HepG2 (cell line): ENCODE measurements around the gene CCDC69. TPM values are rescaled to one million over a fixed set of nuclear protein-coding genes. Genes with fewer than 3 reads are reported as not detected.

Source experiments
- ATAC-seq: fragments of 200-7000 bp; cut with Tn5 transposase; 3 replicates; pipeline ENCODE4 v1.9.1; 2020; ENCODE audit warnings: mild to moderate bottlenecking, moderate library complexity
- BruUV-seq: library from RNA; stranded (reverse); fragments of 400-500 nt; replicated peaks from 2 replicates; lab custom pipeline; 2021; lab: Mats Ljungman, UMichigan
- CTCF ChIA-PET: fragments of 300-600 bp; formaldehyde crosslinking; extraction: SDS; loops from one replicate; lab custom pipeline; 2021; ENCODE audit warnings: low total read pairs, inconsistent platforms, low intra/inter-chr PET ratio; lab: Yijun Ruan, JAX
- POLR2A ChIA-PET: fragments of 350-600 bp; sonication (Branson Sonifier 250); formaldehyde crosslinking; loops from one replicate; lab custom pipeline; 2020; ENCODE audit warnings: antibody characterized with exemption, inconsistent platforms; lab: Yijun Ruan, JAX
- DNase-seq: peaks from one replicate; pipeline ENCODE4 v3.0.0-alpha.2; 2015; ENCODE audit warnings: low spot score
- FAIRE-seq: peaks from 3 replicates; lab custom pipeline; 2011; peaks lifted over from hg19 to GRCh38; lab: Jason Lieb, UNC
- H2AFZ ChIP-seq: one replicate; pipeline ENCODE4 v1.6.1; 2011; ENCODE audit warnings: low read length, inconsistent platforms
- H3K27ac ChIP-seq: fragments of 300-600 bp; 3 replicates; pipeline ENCODE4 v1.8.0; 2011; ENCODE audit warnings: mixed run types, mild to moderate bottlenecking, mixed read lengths, low read length, inconsistent platforms; ENCODE audit not compliant: insufficient read depth; ENCODE audit errors: extremely low read length
- H3K27me3 ChIP-seq, 2 experiments: fragments of 200-600 bp in 1 of 2; 2 replicates in 1 of 2; 3 replicates in 1 of 2; pipeline versions ENCODE4 v1.6.0 to v1.8.0; 2011; ENCODE audit warnings: low read length in 2 of 2, mild to moderate bottlenecking in 2 of 2, moderate library complexity in 2 of 2, inconsistent platforms in 1 of 2; ENCODE audit not compliant: insufficient read depth in 2 of 2, control insufficient read depth in 1 of 2
- H3K36me3 ChIP-seq, 2 experiments: fragments of 200-600 bp in 1 of 2; replicated peaks in 1 of 2; 2 replicates in 1 of 2; 3 replicates in 1 of 2; pipeline versions ENCODE4 v1.5.1 to v1.8.0; 2011; ENCODE audit warnings: low read length in 2 of 2, inconsistent platforms in 1 of 2; ENCODE audit not compliant: insufficient read depth in 2 of 2, control insufficient read depth in 1 of 2
- H3K4me1 ChIP-seq: 2 replicates; pipeline ENCODE4 v1.5.1; 2012; ENCODE audit warnings: low read length, inconsistent platforms; ENCODE audit not compliant: insufficient read depth
- H3K4me2 ChIP-seq: 2 replicates; pipeline ENCODE4 v1.6.0; 2011; ENCODE audit warnings: low read depth, low read length, inconsistent platforms
- H3K4me3 ChIP-seq, 3 experiments: fragments of 200-600 bp in 1 of 3; sonication (generic), shearing (Covaris generic) in 1 of 3; replicated peaks in 1 of 3; 2 replicates each; pipeline ENCODE4 v1.5.1; 2011 to 2016; ENCODE audit warnings: low read length in 3 of 3, inconsistent platforms in 2 of 3, low read depth in 2 of 3, mild to moderate bottlenecking in 2 of 3, control low read depth in 1 of 3, mixed read lengths in 1 of 3; ENCODE audit not compliant: insufficient read depth in 1 of 3
- H3K79me2 ChIP-seq: one replicate; pipeline ENCODE4 v1.6.1; 2011; ENCODE audit warnings: low read length, inconsistent platforms; ENCODE audit not compliant: insufficient read depth
- H3K9ac ChIP-seq: 2 replicates; pipeline ENCODE4 v1.6.0; 2011; ENCODE audit warnings: mild to moderate bottlenecking, low read depth, low read length, inconsistent platforms; ENCODE audit not compliant: insufficient read depth
- H3K9me3 ChIP-seq: 2 replicates; pipeline ENCODE4 v1.5.1; 2012; ENCODE audit warnings: mild to moderate bottlenecking, low read length
- H4K20me1 ChIP-seq: 2 replicates; pipeline ENCODE4 v1.6.0; 2011; ENCODE audit warnings: inconsistent platforms, mild to moderate bottlenecking, low read length, moderate library complexity; ENCODE audit not compliant: insufficient read depth
- CCAR2 ChIP-seq: fragments of 200-400 bp; formaldehyde crosslinking; optimal IDR thresholded peaks from 2 replicates; pipeline ENCODE3; 2018; ENCODE audit warnings: low read depth, mild to moderate bottlenecking, low read length, moderate library complexity
- DPF2 ChIP-seq: sonication (generic); formaldehyde crosslinking; IDR thresholded peaks from 2 replicates; pipeline ENCODE4 v1.4.0; 2020; ENCODE audit warnings: mild to moderate bottlenecking, low read depth, missing genetic modification reagents, borderline replicate concordance
- ELF1 ChIP-seq: sonication (generic); formaldehyde crosslinking; IDR thresholded peaks from 2 replicates; pipeline ENCODE4 v1.4.0; 2020; ENCODE audit warnings: missing genetic modification reagents
- IKZF1 ChIP-seq: fragments of 450-650 bp; IDR thresholded peaks from 2 replicates; pipeline ENCODE4 v1.7.1; 2016
- RFXANK ChIP-seq: IDR thresholded peaks from 2 replicates; pipeline ENCODE4 v1.6.1; 2016
- SMARCE1 ChIP-seq: fragments of 450-650 bp; IDR thresholded peaks from 2 replicates; pipeline ENCODE4 v1.6.1; 2017; ENCODE audit warnings: borderline replicate concordance
- TBL1XR1 ChIP-seq: fragments of 150-350 bp; IDR thresholded peaks from 2 replicates; pipeline ENCODE4 v1.6.1; 2014; ENCODE audit warnings: borderline replicate concordance, low read length; ENCODE audit not compliant: partially characterized antibody
- TP53 ChIP-seq: sonication (generic); formaldehyde crosslinking; conservative IDR thresholded peaks from 2 replicates; pipeline ENCODE4 v1.4.0; 2020; ENCODE audit warnings: missing genetic modification reagents
- ZBTB20 ChIP-seq: sonication (generic); formaldehyde crosslinking; IDR thresholded peaks from 2 replicates; pipeline ENCODE4 v1.8.1; 2023; ENCODE audit warnings: missing genetic modification reagents, low read depth, mild to moderate bottlenecking, borderline replicate concordance
- ZNF468 ChIP-seq: sonication (generic); formaldehyde crosslinking; IDR thresholded peaks from 2 replicates; pipeline ENCODE4 v1.8.0; 2022; ENCODE audit warnings: mild to moderate bottlenecking, moderate library complexity, missing genetic modification reagents
- ZNF546 ChIP-seq: sonication (generic); formaldehyde crosslinking; conservative IDR thresholded peaks from 2 replicates; pipeline ENCODE4 v1.8.1; 2023; ENCODE audit warnings: mild to moderate bottlenecking, missing genetic modification reagents
- ZSCAN9 ChIP-seq: IDR thresholded peaks from 2 replicates; pipeline ENCODE4 v1.6.1; 2016; ENCODE audit warnings: borderline replicate concordance
- WGBS: methylation state at CpG from one replicate; pipeline ENCODE4 v1.1.6; 2017; ENCODE audit warnings: low lambda C conversion rate; 5-methylcytosine and 5-hydroxymethylcytosine counted together
- in situ Hi-C: cut with HindIII; loops from 2 replicates; pipeline ENCODE4 v1.10.0; 2017; ENCODE audit warnings: low pct_unique_long_range_greater_than_20kb; ENCODE audit not compliant: extremely low pct_ligation_motif_present
- intact Hi-C: fragments of 100-400 bp; cut with micrococcal nuclease; formaldehyde crosslinking; loops from one replicate; pipeline ENCODE4 v1.10.0; 2022; ENCODE audit not compliant: unreplicated experiment
- polyA plus RNA-seq, 8 experiments: library from polyadenylated mRNA; depleted of rRNA in 3 of 8; stranded (reverse) in 7 of 8; unstranded in 1 of 8; fragments of >200 nt; fragmentation: Illumina TruSeq in 4 of 8; extraction: Trizol in 4 of 8; gene quantifications; 2 replicates each; pipeline versions ENCODE4 v1.2.1 to v1.2.3, GENCODE V29; 2011 to 2016; ENCODE audit warnings: low read depth in 4 of 8, missing spikeins in 1 of 8, mixed read lengths in 1 of 8; ENCODE audit not compliant: insufficient read depth in 1 of 8
- total RNA-seq, 5 experiments: library from RNA; depleted of rRNA; stranded (reverse); fragments of >200 nt; fragmentation: Illumina TruSeq; extraction: Trizol; gene quantifications; 2 replicates each; pipeline ENCODE4 v1.2.3, GENCODE V29; 2016; ENCODE audit warnings: low read depth in 1 of 5
- TF ChIP-seq, protein P1 (sequence below): sonication (generic); formaldehyde crosslinking; IDR thresholded peaks from 2 replicates; pipeline ENCODE4 v1.8.0; 2022; ENCODE audit warnings: low read depth, missing genetic modification reagents
- TF ChIP-seq, protein P2 (sequence below): sonication (generic); formaldehyde crosslinking; IDR thresholded peaks from 2 replicates; pipeline ENCODE4 v1.4.0; 2020; ENCODE audit warnings: mild to moderate bottlenecking, missing genetic modification reagents, borderline replicate concordance

CCDC69 gene
- total and polyA plus RNA-seq, 2 of the 13 experiments (the other 11 are each of a cell fraction or from before 2014, with no cell fraction given): 12.2 to 45.2 TPM

DNA sequence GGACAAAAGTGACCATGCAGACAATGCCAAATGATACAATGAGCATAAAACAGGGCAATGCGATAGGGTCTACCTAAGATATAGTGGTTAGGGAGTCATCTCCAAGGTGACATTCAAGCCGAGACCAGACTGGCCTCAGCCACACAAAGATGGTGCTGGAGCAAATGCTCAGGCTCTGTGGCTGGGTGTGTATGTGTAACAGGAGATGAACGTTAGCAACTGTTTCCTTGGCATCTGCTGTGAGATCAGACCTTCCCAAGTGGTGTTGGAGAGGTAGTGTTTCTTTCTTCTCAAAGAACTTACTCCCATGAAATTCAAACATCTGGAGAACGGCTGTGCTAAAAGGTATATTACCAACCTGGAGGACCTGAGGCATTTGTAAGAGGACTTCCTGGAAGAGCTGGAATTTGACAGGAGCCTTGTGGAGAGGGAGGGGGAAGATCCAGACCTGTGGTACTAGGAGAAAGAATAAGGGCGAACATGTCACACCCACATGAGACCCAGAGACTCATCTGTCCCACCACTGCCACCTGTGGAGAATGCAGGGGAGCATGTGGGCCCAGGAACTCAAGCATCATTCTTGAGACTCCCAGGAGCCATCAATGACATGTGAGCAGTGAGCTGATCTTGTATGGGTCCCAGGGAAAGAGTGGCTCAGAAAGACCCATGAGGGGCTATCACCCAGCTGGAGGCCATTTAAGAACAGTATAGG lies 45.0 kb downstream of the CCDC69 start:
- TF ChIP-seq ZNF468 (CRISPR knock-in tag) (no peak), ZNF546 (CRISPR knock-in tag) (no peak), ZBTB20 (no peak), TP53 (CRISPR knock-in tag) (no peak), IKZF1 (no peak), DPF2 (CRISPR knock-in tag) (no peak), ELF1 (CRISPR knock-in tag) (no peak), SMARCE1 (no peak), RFXANK (no peak), ZSCAN9 (CRISPR knock-in tag) (no peak), CCAR2 (no peak), TBL1XR1 (no peak)
- TF ChIP-seq, protein P1, sequence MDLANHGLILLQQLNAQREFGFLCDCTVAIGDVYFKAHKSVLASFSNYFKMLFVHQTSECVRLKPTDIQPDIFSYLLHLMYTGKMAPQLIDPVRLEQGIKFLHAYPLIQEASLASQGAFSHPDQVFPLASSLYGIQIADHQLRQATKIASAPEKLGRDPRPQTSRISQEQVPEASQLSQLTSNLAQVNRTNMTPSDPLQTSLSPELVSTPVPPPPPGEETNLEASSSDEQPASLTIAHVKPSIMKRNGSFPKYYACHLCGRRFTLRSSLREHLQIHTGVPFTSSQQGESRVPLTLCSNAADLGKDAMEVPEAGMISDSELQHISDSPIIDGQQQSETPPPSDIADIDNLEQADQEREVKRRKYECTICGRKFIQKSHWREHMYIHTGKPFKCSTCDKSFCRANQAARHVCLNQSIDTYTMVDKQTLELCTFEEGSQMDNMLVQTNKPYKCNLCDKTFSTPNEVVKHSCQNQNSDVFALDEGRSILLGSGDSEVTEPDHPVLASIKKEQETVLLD (CRISPR knock-in tag): no peak
- TF ChIP-seq, protein P2, sequence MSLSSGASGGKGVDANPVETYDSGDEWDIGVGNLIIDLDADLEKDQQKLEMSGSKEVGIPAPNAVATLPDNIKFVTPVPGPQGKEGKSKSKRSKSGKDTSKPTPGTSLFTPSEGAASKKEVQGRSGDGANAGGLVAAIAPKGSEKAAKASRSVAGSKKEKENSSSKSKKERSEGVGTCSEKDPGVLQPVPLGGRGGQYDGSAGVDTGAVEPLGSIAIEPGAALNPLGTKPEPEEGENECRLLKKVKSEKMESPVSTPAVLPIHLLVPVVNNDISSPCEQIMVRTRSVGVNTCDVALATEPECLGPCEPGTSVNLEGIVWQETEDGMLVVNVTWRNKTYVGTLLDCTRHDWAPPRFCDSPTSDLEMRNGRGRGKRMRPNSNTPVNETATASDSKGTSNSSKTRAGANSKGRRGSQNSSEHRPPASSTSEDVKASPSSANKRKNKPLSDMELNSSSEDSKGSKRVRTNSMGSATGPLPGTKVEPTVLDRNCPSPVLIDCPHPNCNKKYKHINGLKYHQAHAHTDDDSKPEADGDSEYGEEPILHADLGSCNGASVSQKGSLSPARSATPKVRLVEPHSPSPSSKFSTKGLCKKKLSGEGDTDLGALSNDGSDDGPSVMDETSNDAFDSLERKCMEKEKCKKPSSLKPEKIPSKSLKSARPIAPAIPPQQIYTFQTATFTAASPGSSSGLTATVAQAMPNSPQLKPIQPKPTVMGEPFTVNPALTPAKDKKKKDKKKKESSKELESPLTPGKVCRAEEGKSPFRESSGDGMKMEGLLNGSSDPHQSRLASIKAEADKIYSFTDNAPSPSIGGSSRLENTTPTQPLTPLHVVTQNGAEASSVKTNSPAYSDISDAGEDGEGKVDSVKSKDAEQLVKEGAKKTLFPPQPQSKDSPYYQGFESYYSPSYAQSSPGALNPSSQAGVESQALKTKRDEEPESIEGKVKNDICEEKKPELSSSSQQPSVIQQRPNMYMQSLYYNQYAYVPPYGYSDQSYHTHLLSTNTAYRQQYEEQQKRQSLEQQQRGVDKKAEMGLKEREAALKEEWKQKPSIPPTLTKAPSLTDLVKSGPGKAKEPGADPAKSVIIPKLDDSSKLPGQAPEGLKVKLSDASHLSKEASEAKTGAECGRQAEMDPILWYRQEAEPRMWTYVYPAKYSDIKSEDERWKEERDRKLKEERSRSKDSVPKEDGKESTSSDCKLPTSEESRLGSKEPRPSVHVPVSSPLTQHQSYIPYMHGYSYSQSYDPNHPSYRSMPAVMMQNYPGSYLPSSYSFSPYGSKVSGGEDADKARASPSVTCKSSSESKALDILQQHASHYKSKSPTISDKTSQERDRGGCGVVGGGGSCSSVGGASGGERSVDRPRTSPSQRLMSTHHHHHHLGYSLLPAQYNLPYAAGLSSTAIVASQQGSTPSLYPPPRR (CRISPR knock-in tag): no peak
- Histone ChIP-seq H3K27me3 (no peaks in the 10 kb centered on the region), H3K79me2 (no peaks in the 10 kb centered on the region), H3K4me1 (no peaks in the 10 kb centered on the region), H4K20me1 (no peaks in the 10 kb centered on the region), H3K4me2 (no peak overlapping the region), H3K36me3 (no peaks in the 10 kb centered on the region; a peak in 1 of 5 replicates), H3K27ac (no peak overlapping the region), H3K9ac (no peak overlapping the region), H2AFZ (no peak overlapping the region), H3K4me3 (no peak overlapping the region), H3K9me3 (no peaks in the 10 kb centered on the region)
- ChIA-PET CTCF (no interaction called here), POLR2A (no interaction called here)
- BruUV-seq: no TSS peak
- ATAC-seq (no peak), DNase-seq (no peak), FAIRE-seq (no peak)
- intact Hi-C loops (no loop called here), in situ Hi-C loops (no loop called here)
- WGBS: 88% methylated on average over 5 of the region's 5 CpGs
